HepG2 (cell line): Measurements from ENCODE around the gene POLR2H. TPM values are rescaled to one million over a fixed set of nuclear protein-coding genes. Genes with fewer than 3 reads are reported as not detected.

Experiments used
- CREM ChIP-seq, 2 experiments: sonication (generic) in 1 of 2; formaldehyde crosslinking in 1 of 2; IDR thresholded peaks; 2 replicates each; pipeline versions ENCODE4 v1.4.0 to v1.6.1; 2016 to 2020; ENCODE audit warnings: antibody characterized with exemption in 1 of 2, mild to moderate bottlenecking in 1 of 2, missing genetic modification reagents in 1 of 2
- MIXL1 ChIP-seq: IDR thresholded peaks from 2 replicates; pipeline ENCODE4 v1.6.1; 2016
- MXD1 ChIP-seq: sonication (generic); formaldehyde crosslinking; IDR thresholded peaks from 2 replicates; pipeline ENCODE4 v1.4.0; 2020; ENCODE audit warnings: mild to moderate bottlenecking, missing genetic modification reagents
- NRL ChIP-seq: sonication (generic); formaldehyde crosslinking; IDR thresholded peaks from 2 replicates; pipeline ENCODE4 v1.5.0; 2020; ENCODE audit warnings: missing genetic modification reagents, mild to moderate bottlenecking, moderate library complexity, borderline replicate concordance
- PHF21A ChIP-seq: sonication (generic); formaldehyde crosslinking; IDR thresholded peaks from 2 replicates; pipeline ENCODE4 v1.5.0; 2020; ENCODE audit warnings: mild to moderate bottlenecking, missing genetic modification reagents
- PPARG ChIP-seq: conservative IDR thresholded peaks from 2 replicates; pipeline ENCODE4 v1.6.1; 2016; ENCODE audit warnings: missing biosample characterization, missing genetic modification reagents
- SALL1 ChIP-seq: sonication (generic); formaldehyde crosslinking; IDR thresholded peaks from 2 replicates; pipeline ENCODE4 v1.8.0; 2022; ENCODE audit warnings: mild to moderate bottlenecking, missing genetic modification reagents
- THAP9 ChIP-seq: sonication (generic); formaldehyde crosslinking; IDR thresholded peaks from 2 replicates; pipeline ENCODE4; 2020; ENCODE audit warnings: missing genetic modification reagents, mild to moderate bottlenecking, borderline replicate concordance
- USF2 ChIP-seq, 2 experiments: sonication (generic) in 1 of 2; formaldehyde crosslinking in 1 of 2; IDR thresholded peaks; 2 replicates each; pipeline versions ENCODE4 v1.5.1 to v1.6.1; 2011 to 2020; ENCODE audit warnings: borderline replicate concordance in 1 of 2, low read depth in 1 of 2, low read length in 1 of 2, mild to moderate bottlenecking in 1 of 2, missing genetic modification reagents in 1 of 2, moderate library complexity in 1 of 2
- ZBTB21 ChIP-seq: sonication (generic); formaldehyde crosslinking; IDR thresholded peaks from 2 replicates; pipeline ENCODE4 v1.4.0; 2020; ENCODE audit warnings: missing genetic modification reagents
- ZBTB26 ChIP-seq: IDR thresholded peaks from 2 replicates; pipeline ENCODE4 v1.6.1; 2016; ENCODE audit warnings: missing compliant biosample characterization, missing genetic modification reagents, borderline replicate concordance
- ZBTB3 ChIP-seq: sonication (generic); formaldehyde crosslinking; IDR thresholded peaks from 2 replicates; pipeline ENCODE4 v1.4.0; 2020; ENCODE audit warnings: low read depth, mild to moderate bottlenecking, moderate library complexity, missing genetic modification reagents, borderline replicate concordance
- ZGPAT ChIP-seq: IDR thresholded peaks from 2 replicates; pipeline ENCODE4 v1.6.1; 2016; ENCODE audit warnings: mild to moderate bottlenecking
- ZNF275 ChIP-seq: sonication (generic); formaldehyde crosslinking; IDR thresholded peaks from 2 replicates; pipeline ENCODE4 v1.8.0; 2022; ENCODE audit warnings: missing genetic modification reagents, mild to moderate bottlenecking, inconsistent platforms, borderline replicate concordance
- ZNF431 ChIP-seq: sonication (generic); formaldehyde crosslinking; IDR thresholded peaks from 2 replicates; pipeline ENCODE4 v1.9.0; 2022; ENCODE audit warnings: missing genetic modification reagents, low read depth, mild to moderate bottlenecking, borderline replicate concordance
- ZNF562 ChIP-seq: sonication (generic); formaldehyde crosslinking; IDR thresholded peaks from 2 replicates; pipeline ENCODE4 v1.8.0; 2022; ENCODE audit warnings: missing genetic modification reagents, borderline replicate concordance
- ZNF816 ChIP-seq: sonication (generic); formaldehyde crosslinking; IDR thresholded peaks from 2 replicates; pipeline ENCODE4 v1.8.0; 2022; ENCODE audit warnings: missing genetic modification reagents, mild to moderate bottlenecking, borderline replicate concordance
- polyA plus RNA-seq, 8 experiments: library from polyadenylated mRNA; depleted of rRNA in 3 of 8; stranded (reverse) in 7 of 8; unstranded in 1 of 8; fragments of >200 nt; fragmentation: Illumina TruSeq in 4 of 8; extraction: Trizol in 4 of 8; gene quantifications; 2 replicates each; pipeline versions ENCODE4 v1.2.1 to v1.2.3, GENCODE V29; 2011 to 2016; ENCODE audit warnings: low read depth in 4 of 8, missing spikeins in 1 of 8, mixed read lengths in 1 of 8; ENCODE audit not compliant: insufficient read depth in 1 of 8
- total RNA-seq, 5 experiments: library from RNA; depleted of rRNA; stranded (reverse); fragments of >200 nt; fragmentation: Illumina TruSeq; extraction: Trizol; gene quantifications; 2 replicates each; pipeline ENCODE4 v1.2.3, GENCODE V29; 2016; ENCODE audit warnings: low read depth in 1 of 5

The POLR2H gene
- total and polyA plus RNA-seq, 2 of the 13 experiments (the other 11 are each of a cell fraction or from before 2014, with no cell fraction given): 118 to 194 TPM

- TF ChIP-seq NRL (CRISPR knock-in tag) (no peak), PPARG (no peak), ZNF275 (0 out of 2 replicates have a peak, but pooled peaks have one; percentile 15), MXD1 (CRISPR knock-in tag) (0 out of 2 replicates have a peak, but pooled peaks have one; percentile 27), ZGPAT (CRISPR knock-in tag) (no peak), SALL1 (CRISPR knock-in tag) (peak; percentile 48), ZBTB21 (CRISPR knock-in tag) (no peak), ZNF816 (CRISPR knock-in tag) (0 out of 2 replicates have a peak, but pooled peaks have one; percentile 25), ZNF431 (CRISPR knock-in tag) (no peak), USF2 (IDR thresholded peaks at IDR 0.05; ENCODE audit: low read depth, low read length) (no peak), USF2 (CRISPR knock-in tag; IDR thresholded peaks at IDR 0.05; ENCODE audit: borderline replicate concordance) (no peak), ZNF562 (CRISPR knock-in tag) (no peak), ZBTB26 (CRISPR knock-in tag) (0 out of 2 replicates have a peak, but pooled peaks have one; percentile 6), CREM (IDR thresholded peaks at IDR 0.05) (peak; percentile 38; the same call in 1 of the 2 replicates), CREM (CRISPR knock-in tag; IDR thresholded peaks at IDR 0.05) (no peak), THAP9 (CRISPR knock-in tag) (0 out of 2 replicates have a peak, but pooled peaks have one; percentile 19), PHF21A (CRISPR knock-in tag) (0 out of 2 replicates have a peak, but pooled peaks have one; percentile 25), ZBTB3 (CRISPR knock-in tag) (no peak), MIXL1 (no peak)
These were observed 24.7 kb upstream of the POLR2H start (continued) for GRCh38 chr3:184336547-184337398.
